GM06990 (cell line): ENCODE data around the gene SCN1A.

Source experiments
- DNase-seq: peaks from one replicate; pipeline ENCODE4 v3.0.0-alpha.2; 2011; ENCODE audit not compliant: insufficient read length; ENCODE audit errors: extremely low read depth
- H3K27me3 ChIP-seq: replicated peaks from 2 replicates; pipeline ENCODE4 v1.6.0; 2011; ENCODE audit warnings: low read length; ENCODE audit not compliant: control insufficient read depth, insufficient read depth
- H3K36me3 ChIP-seq: 2 replicates; pipeline ENCODE4 v1.5.1; 2011; ENCODE audit warnings: low read length; ENCODE audit not compliant: control insufficient read depth, insufficient read depth
- H3K4me3 ChIP-seq: replicated peaks from 2 replicates; pipeline ENCODE4 v1.5.1; 2011; ENCODE audit warnings: low read depth, mild to moderate bottlenecking, control low read depth, low read length
- CTCF ChIP-seq: IDR thresholded peaks from 2 replicates; pipeline ENCODE4 v1.5.1; 2011; ENCODE audit warnings: low read length, control low read depth, mild to moderate bottlenecking, inconsistent platforms; ENCODE audit not compliant: insufficient read depth, poor library complexity, severe bottlenecking

SCN1A gene

GRCh38 chr2:166091439-166091838 is 36.4 kb downstream of the SCN1A start:
- H3K27me3 ChIP-seq: no peaks in the 10 kb centered on the region
- TF ChIP-seq CTCF: no peak
- H3K4me3 ChIP-seq: no peak overlapping the region
- H3K36me3 ChIP-seq: no peaks in the 10 kb centered on the region
- no peak for DNase-seq

GRCh38 chr2:166090908-166091307 is 36.9 kb downstream of the SCN1A start:
- no peak overlapping the region for H3K4me3 ChIP-seq
- no peaks in the 10 kb centered on the region for H3K36me3 ChIP-seq
- no peaks in the 10 kb centered on the region for H3K27me3 ChIP-seq
- DNase-seq: no peak
- no peak for TF ChIP-seq CTCF

GRCh38 chr2:166090346-166090745 is 37.5 kb downstream of the SCN1A start:
- no peak for TF ChIP-seq CTCF
- no peaks in the 10 kb centered on the region for H3K27me3 ChIP-seq
- H3K36me3 ChIP-seq: no peaks in the 10 kb centered on the region
- no peak overlapping the region for H3K4me3 ChIP-seq
- no peak for DNase-seq

- no peaks in the 10 kb centered on the region for H3K36me3 ChIP-seq
- DNase-seq: no peak
- H3K27me3 ChIP-seq: no peaks in the 10 kb centered on the region
- no peak overlapping the region for H3K4me3 ChIP-seq
- TF ChIP-seq CTCF: no peak
Measured at GRCh38 chr2:166088634-166089033, 39.2 kb downstream of the SCN1A start.

- no peaks in the 10 kb centered on the region for H3K36me3 ChIP-seq
- H3K27me3 ChIP-seq: no peaks in the 10 kb centered on the region
- TF ChIP-seq CTCF: no peak
- no peak for DNase-seq
- H3K4me3 ChIP-seq: no peak overlapping the region
Measured at GRCh38 chr2:166084301-166084700, 43.5 kb downstream of the SCN1A start.

- no peak overlapping the region for H3K4me3 ChIP-seq
- H3K36me3 ChIP-seq: no peaks in the 10 kb centered on the region
- no peak for TF ChIP-seq CTCF
- no peak for DNase-seq
- H3K27me3 ChIP-seq: no peaks in the 10 kb centered on the region
Measured at GRCh38 chr2:166082736-166083135, 45.1 kb downstream of the SCN1A start.
